ENCODE measurements around the gene DISC1. TPM values are rescaled to one million over a fixed set of nuclear protein-coding genes. Genes with fewer than 3 reads are reported as not detected.
"Not testable (repeated sequence)": the region's sequence is repeated elsewhere in the genome, so short reads cannot be mapped to it uniquely, and the experiment has no call there.

The DISC1 gene
- total RNA-seq, 2 experiments from 2014 or later: 2.8 to 3.9 TPM

- no peaks in the 10 kb centered on the region for H3K27me3 Mint-ChIP-seq
- peaks cover 26% of the 10 kb centered on the region for H3K9me3 Mint-ChIP-seq
- DNase-seq: no peak
- H3K27ac Mint-ChIP-seq: no peak overlapping the region
- H3K36me3 Mint-ChIP-seq: peaks cover 24% of the 10 kb centered on the region
- H3K4me1 Mint-ChIP-seq (ENCODE audit: low read depth): peaks cover 11% of the 10 kb centered on the region
- POLR2A ChIA-PET: no interaction called here
- CTCF ChIA-PET: no interaction called here
- intact Hi-C loops (cut with micrococcal nuclease): no loop called here
- no peak overlapping the region for H3K4me3 Mint-ChIP-seq
Measured at GRCh38 chr1:231665726-231666125, 39.1 kb downstream of the DISC1 start.

- peaks cover 32% of the 10 kb centered on the region for H3K9me3 Mint-ChIP-seq
- peaks cover 6% of the 10 kb centered on the region for H3K4me1 Mint-ChIP-seq (ENCODE audit: low read depth)
- no peak overlapping the region for H3K27ac Mint-ChIP-seq
- intact Hi-C loops (cut with micrococcal nuclease): no loop called here
- no peaks in the 10 kb centered on the region for H3K27me3 Mint-ChIP-seq
- H3K36me3 Mint-ChIP-seq: peaks cover 27% of the 10 kb centered on the region
- CTCF ChIA-PET: no interaction called here
- H3K4me3 Mint-ChIP-seq: no peak overlapping the region
- DNase-seq: no peak
- POLR2A ChIA-PET: no interaction called here
Measured at GRCh38 chr1:231666220-231666936, 39.8 kb downstream of the DISC1 start.

- Mint-ChIP-seq H3K4me3 (no peak overlapping the region), H3K9me3 (peaks cover 31% of the 10 kb centered on the region), H3K27me3 (no peaks in the 10 kb centered on the region), H3K27ac (no peak overlapping the region), H3K4me1 (ENCODE audit: low read depth) (peaks cover 10% of the 10 kb centered on the region), H3K36me3 (peaks cover 27% of the 10 kb centered on the region)
- POLR2A ChIA-PET: no interaction called here
- intact Hi-C loops (cut with micrococcal nuclease): no loop called here
- DNase-seq: no peak
- CTCF ChIA-PET: no interaction called here
Measured at GRCh38 chr1:231666937-231667608, 40.5 kb downstream of the DISC1 start.

GRCh38 chr1:231667896-231668506 lies 41.4 kb downstream of the DISC1 start:
- Mint-ChIP-seq H3K4me1 (ENCODE audit: low read depth) (peaks cover 17% of the 10 kb centered on the region), H3K27ac (no peak overlapping the region), H3K27me3 (no peaks in the 10 kb centered on the region), H3K9me3 (peaks cover 26% of the 10 kb centered on the region), H3K4me3 (no peak overlapping the region), H3K36me3 (peaks cover 22% of the 10 kb centered on the region)
- DNase-seq: no peak
- intact Hi-C loops (cut with micrococcal nuclease): no loop called here
- ChIA-PET CTCF (no interaction called here), POLR2A (interaction anchor here (0.6 kb wide), 1 partner anchor 1052 kb away, joined by 4 read pairs; no protein-coding TSS in a partner anchor)

- H3K4me1 Mint-ChIP-seq (ENCODE audit: low read depth): peaks cover 19% of the 10 kb centered on the region
- no peak overlapping the region for H3K27ac Mint-ChIP-seq
- intact Hi-C loops (cut with micrococcal nuclease): no loop called here
- DNase-seq: no peak
- ChIA-PET CTCF (no interaction called here), POLR2A (no interaction called here)
- H3K9me3 Mint-ChIP-seq: peaks cover 26% of the 10 kb centered on the region
- H3K36me3 Mint-ChIP-seq: peaks cover 19% of the 10 kb centered on the region
- no peak overlapping the region for H3K4me3 Mint-ChIP-seq
- no peaks in the 10 kb centered on the region for H3K27me3 Mint-ChIP-seq
Measured at GRCh38 chr1:231668826-231669225, 42.2 kb downstream of the DISC1 start.

- peaks cover 29% of the 10 kb centered on the region for H3K4me1 Mint-ChIP-seq (ENCODE audit: low read depth)
- CTCF ChIA-PET; H3K27me3 Mint-ChIP-seq; H3K27ac Mint-ChIP-seq; DNase-seq; intact Hi-C loops (cut with micrococcal nuclease); H3K4me3 Mint-ChIP-seq; POLR2A ChIA-PET: not testable (repeated sequence)
- peaks cover 26% of the 10 kb centered on the region for H3K9me3 Mint-ChIP-seq
- peaks cover 19% of the 10 kb centered on the region for H3K36me3 Mint-ChIP-seq
Measured at GRCh38 chr1:231669864-231670621, 43.5 kb downstream of the DISC1 start.

GRCh38 chr1:231670755-231671154 lies 44.2 kb downstream of the DISC1 start:
- H3K4me1 Mint-ChIP-seq (ENCODE audit: low read depth): peaks cover 34% of the 10 kb centered on the region
- peaks cover 21% of the 10 kb centered on the region for H3K36me3 Mint-ChIP-seq
- ChIA-PET POLR2A (interaction anchor here (0.6 kb wide), 1 partner anchor 45 kb away, joined by 4 read pairs; no protein-coding TSS in a partner anchor), CTCF (no interaction called here)
- peaks cover 26% of the 10 kb centered on the region for H3K9me3 Mint-ChIP-seq
- no peaks in the 10 kb centered on the region for H3K27me3 Mint-ChIP-seq
- no peak overlapping the region for H3K27ac Mint-ChIP-seq
- no peak for DNase-seq
- H3K4me3 Mint-ChIP-seq: no peak overlapping the region
- intact Hi-C loops (cut with micrococcal nuclease): no loop called here

- peaks cover 17% of the 10 kb centered on the region for H3K9me3 Mint-ChIP-seq
- peaks cover 15% of the 10 kb centered on the region for H3K36me3 Mint-ChIP-seq
- intact Hi-C loops (cut with micrococcal nuclease): no loop called here
- ChIA-PET CTCF (interaction anchor here (0.9 kb wide), 1 partner anchor 36 kb away, joined by 4 read pairs; no protein-coding TSS in a partner anchor), POLR2A (no interaction called here)
- DNase-seq: no peak
- no peaks in the 10 kb centered on the region for H3K27me3 Mint-ChIP-seq
- H3K4me1 Mint-ChIP-seq (ENCODE audit: low read depth): peaks cover 27% of the 10 kb centered on the region
- no peak overlapping the region for H3K4me3 Mint-ChIP-seq
- H3K27ac Mint-ChIP-seq: no peak overlapping the region
Measured at GRCh38 chr1:231674575-231674974, 48.0 kb downstream of the DISC1 start.

GRCh38 chr1:231676487-231676886 lies 49.9 kb downstream of the DISC1 start:
- Mint-ChIP-seq H3K9me3 (no peaks in the 10 kb centered on the region), H3K36me3 (peaks cover 2% of the 10 kb centered on the region), H3K4me3 (no peak overlapping the region), H3K4me1 (ENCODE audit: low read depth) (peaks cover 27% of the 10 kb centered on the region), H3K27me3 (no peaks in the 10 kb centered on the region), H3K27ac (no peak overlapping the region)
- POLR2A ChIA-PET: no interaction called here
- intact Hi-C loops (cut with micrococcal nuclease): no loop called here
- DNase-seq: no peak
- CTCF ChIA-PET: interaction anchor here (1.1 kb wide), 1 partner anchor 81 kb away, joined by 3 read pairs; no protein-coding TSS in a partner anchor

- intact Hi-C loops (cut with micrococcal nuclease): no loop called here
- Mint-ChIP-seq H3K9me3 (no peaks in the 10 kb centered on the region), H3K4me3 (no peak overlapping the region), H3K36me3 (peaks cover 2% of the 10 kb centered on the region), H3K4me1 (ENCODE audit: low read depth) (peaks cover 20% of the 10 kb centered on the region), H3K27me3 (no peaks in the 10 kb centered on the region), H3K27ac (no peak overlapping the region)
- no peak for DNase-seq
- ChIA-PET POLR2A (no interaction called here), CTCF (interaction anchor here (1.1 kb wide), 1 partner anchor 80 kb away, joined by 3 read pairs; no protein-coding TSS in a partner anchor)
Measured at GRCh38 chr1:231677442-231677841, 50.9 kb downstream of the DISC1 start.

- Mint-ChIP-seq H3K4me3 (no peak overlapping the region), H3K4me1 (ENCODE audit: low read depth) (peaks cover 16% of the 10 kb centered on the region)
Measured at GRCh38 chr1:231678011-231678432, 51.4 kb downstream of the DISC1 start.

GRCh38 chr1:231679109-231679508 lies 52.5 kb downstream of the DISC1 start:
- Mint-ChIP-seq H3K27ac (no peak overlapping the region), H3K36me3 (peaks cover 2% of the 10 kb centered on the region)
- CTCF ChIA-PET: no interaction called here

More at GRCh38 chr1:231678011-231678432, 51.4 kb downstream of the DISC1 start:
- ChIA-PET CTCF (no interaction called here), POLR2A (no interaction called here)
- intact Hi-C loops (cut with micrococcal nuclease): no loop called here
- Mint-ChIP-seq H3K27me3 (no peaks in the 10 kb centered on the region), H3K27ac (no peak overlapping the region), H3K9me3 (no peaks in the 10 kb centered on the region), H3K36me3 (peaks cover 2% of the 10 kb centered on the region)
- no peak for DNase-seq

More at GRCh38 chr1:231679109-231679508, 52.5 kb downstream of the DISC1 start:
- intact Hi-C loops (cut with micrococcal nuclease): no loop called here
- POLR2A ChIA-PET: no interaction called here
- Mint-ChIP-seq H3K4me3 (no peak overlapping the region), H3K9me3 (no peaks in the 10 kb centered on the region), H3K27me3 (no peaks in the 10 kb centered on the region), H3K4me1 (ENCODE audit: low read depth) (peaks cover 13% of the 10 kb centered on the region)
- DNase-seq: no peak

Data from activated CD4-positive, alpha-beta memory T cell treated with anti-CD3 and anti-CD28 coated beads for 36 hours (primary cell).